HEK293 (cell line): Measurements from ENCODE around the gene CARD11.

ENCODE experiments used
- MEIS1 ChIP-seq: sonication (generic); formaldehyde crosslinking; IDR thresholded peaks from 2 replicates; pipeline ENCODE4 v1.8.1; 2022; ENCODE audit warnings: missing genetic modification reagents, mild to moderate bottlenecking, borderline replicate concordance
- YY2 ChIP-seq: fragments of 450-650 bp; formaldehyde crosslinking; IDR thresholded peaks from 2 replicates; pipeline ENCODE4 v1.5.1; 2016; ENCODE audit warnings: missing biosample characterization, missing genetic modification characterization
- ZBTB7A ChIP-seq: fragments of 450-650 bp; formaldehyde crosslinking; IDR thresholded peaks from 2 replicates; pipeline ENCODE4 v1.5.1; 2016; ENCODE audit warnings: low read depth, missing biosample characterization, missing genetic modification characterization
- ZNF433 ChIP-seq: fragments of 450-650 bp; formaldehyde crosslinking; IDR thresholded peaks from 2 replicates; pipeline ENCODE4 v1.5.1; 2016; ENCODE audit warnings: missing biosample characterization, missing genetic modification characterization, low read depth
- ZNF600 ChIP-seq: fragments of 450-650 bp; formaldehyde crosslinking; IDR thresholded peaks from 2 replicates; pipeline ENCODE4 v1.5.1; 2016; ENCODE audit warnings: missing biosample characterization, missing genetic modification characterization
- TF ChIP-seq, protein P1 (sequence below): fragments of 450-650 bp; formaldehyde crosslinking; IDR thresholded peaks from 2 replicates; pipeline ENCODE4 v1.5.1; 2016; ENCODE audit warnings: missing biosample characterization, missing genetic modification characterization

DNA sequence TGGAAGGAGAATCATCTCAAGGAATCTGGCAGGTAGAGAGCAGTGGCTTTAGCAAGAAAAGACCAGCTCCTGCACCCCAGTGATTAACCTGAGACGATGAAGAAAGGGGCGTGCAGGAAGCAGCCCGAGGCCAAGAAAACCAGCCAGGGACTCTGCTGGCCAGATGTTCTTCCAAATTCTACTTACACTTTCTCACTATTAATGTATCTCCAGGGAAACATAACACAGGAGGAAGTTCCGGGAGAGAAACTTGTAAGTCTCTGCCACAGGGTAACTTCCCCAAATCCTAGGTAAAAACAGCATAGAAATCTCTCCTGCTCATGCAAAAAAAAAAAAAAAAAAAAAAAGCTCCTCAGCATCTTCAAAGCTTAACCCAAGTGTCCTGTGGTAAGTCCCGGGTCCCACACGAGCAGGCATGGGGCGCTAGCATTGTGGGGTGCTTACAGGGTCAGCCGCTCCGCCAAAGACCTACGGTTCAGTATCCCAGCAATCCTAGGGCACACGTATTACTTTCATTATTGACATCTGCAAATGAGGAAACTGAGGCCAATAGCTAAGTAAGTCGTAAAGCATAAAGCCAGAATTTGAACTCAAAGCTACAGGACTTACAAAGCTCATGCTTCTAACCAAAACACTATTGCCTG is 102.3 kb downstream of the CARD11 start:
- TF ChIP-seq, protein P1, sequence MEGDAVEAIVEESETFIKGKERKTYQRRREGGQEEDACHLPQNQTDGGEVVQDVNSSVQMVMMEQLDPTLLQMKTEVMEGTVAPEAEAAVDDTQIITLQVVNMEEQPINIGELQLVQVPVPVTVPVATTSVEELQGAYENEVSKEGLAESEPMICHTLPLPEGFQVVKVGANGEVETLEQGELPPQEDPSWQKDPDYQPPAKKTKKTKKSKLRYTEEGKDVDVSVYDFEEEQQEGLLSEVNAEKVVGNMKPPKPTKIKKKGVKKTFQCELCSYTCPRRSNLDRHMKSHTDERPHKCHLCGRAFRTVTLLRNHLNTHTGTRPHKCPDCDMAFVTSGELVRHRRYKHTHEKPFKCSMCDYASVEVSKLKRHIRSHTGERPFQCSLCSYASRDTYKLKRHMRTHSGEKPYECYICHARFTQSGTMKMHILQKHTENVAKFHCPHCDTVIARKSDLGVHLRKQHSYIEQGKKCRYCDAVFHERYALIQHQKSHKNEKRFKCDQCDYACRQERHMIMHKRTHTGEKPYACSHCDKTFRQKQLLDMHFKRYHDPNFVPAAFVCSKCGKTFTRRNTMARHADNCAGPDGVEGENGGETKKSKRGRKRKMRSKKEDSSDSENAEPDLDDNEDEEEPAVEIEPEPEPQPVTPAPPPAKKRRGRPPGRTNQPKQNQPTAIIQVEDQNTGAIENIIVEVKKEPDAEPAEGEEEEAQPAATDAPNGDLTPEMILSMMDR (tag by site-specific recombination) = no peak
- TF ChIP-seq YY2 (tag by site-specific recombination) (no peak), ZBTB7A (tag by site-specific recombination) (no peak), MEIS1 (CRISPR knock-in tag) (no peak), ZNF600 (tag by site-specific recombination) (no peak), ZNF433 (tag by site-specific recombination) (no peak)
